ENCODE data around the gene CADPS2. TPM values are rescaled to one million over a fixed set of nuclear protein-coding genes. Genes with fewer than 3 reads are reported as not detected.

CADPS2 gene
- total and polyA plus RNA-seq, 2 of the 4 experiments (the other 2 are of a cell fraction) = 0.10 to 0.54 TPM

DNA sequence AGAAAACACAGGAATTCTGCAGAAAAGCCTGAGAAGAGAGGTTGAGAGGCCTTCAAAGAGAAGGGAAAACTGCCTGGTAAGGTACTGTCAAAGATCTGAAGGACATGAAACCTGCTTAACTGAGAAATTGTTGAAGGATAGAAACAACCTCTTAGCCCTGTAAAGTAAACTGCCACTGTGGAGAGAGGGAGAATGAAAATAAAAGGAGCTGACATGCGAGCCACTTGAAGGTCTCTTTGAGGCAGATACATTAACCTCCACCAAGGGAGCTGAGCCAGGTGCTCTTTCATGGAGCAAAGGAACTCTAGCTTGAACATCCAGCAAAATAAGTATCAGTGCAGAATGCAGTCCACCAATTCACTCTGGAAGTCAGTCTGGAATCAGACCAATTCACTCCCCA is 472.9 kb downstream of the CADPS2 start:
- Histone ChIP-seq H2BK20ac (ENCODE audit: low read depth, low read length) (no peak overlapping the region), H2BK120ac (ENCODE audit: low read depth, low read length) (no peak overlapping the region), H3K14ac (replicated peaks; ENCODE audit: low read depth, low read length) (no peak overlapping the region), H3K36me3 (ENCODE audit: control insufficient read depth, insufficient read depth, low read length) (no peaks in the 10 kb centered on the region), H4K5ac (ENCODE audit: low read depth, low read length) (no peak overlapping the region), H3K56ac (ENCODE audit: extremely low read depth, insufficient read depth, low read length) (no peak overlapping the region), H3K4ac (ENCODE audit: low read depth, low read length) (no peak overlapping the region), H3K9ac (ENCODE audit: low read depth, low read length) (no peak overlapping the region), H2BK5ac (ENCODE audit: low read depth, low read length, poor library complexity, severe bottlenecking) (no peak overlapping the region), H3K18ac (ENCODE audit: low read depth, low read length) (no peak overlapping the region), H3K9me3 (ENCODE audit: control insufficient read depth, insufficient read depth, low read length) (no peaks in the 10 kb centered on the region), H3K4me1 (ENCODE audit: control insufficient read depth, insufficient read depth, low read length) (no peaks in the 10 kb centered on the region), H2AK9ac (replicated peaks; ENCODE audit: low read depth, low read length, poor library complexity) (no peak overlapping the region), H4K8ac (ENCODE audit: low read depth in 2 of 2, low read length in 2 of 2) (no peak overlapping the region), H3K27me3 (ENCODE audit: control insufficient read depth, insufficient read depth, low read length) (no peaks in the 10 kb centered on the region), H2AFZ (replicated peaks; ENCODE audit: low read length, poor library complexity) (no peak overlapping the region), H3K4me2 (ENCODE audit: low read depth, low read length) (no peak overlapping the region), H4K20me1 (ENCODE audit: insufficient read depth, low read length) (no peaks in the 10 kb centered on the region), H3K23ac (ENCODE audit: low read depth, low read length) (no peak overlapping the region), H2BK15ac (ENCODE audit: low read depth, low read length) (no peak overlapping the region), H3K4me3 (ENCODE audit: insufficient read depth, low read depth, low read length) (no peak overlapping the region), H4K91ac (ENCODE audit: insufficient read depth, low read depth, low read length) (no peak overlapping the region), H3K9me1 (ENCODE audit: insufficient read depth, low read length) (no peaks in the 10 kb centered on the region), H3K79me1 (ENCODE audit: low read depth in 1 of 2, low read length in 2 of 2) (no peaks in the 10 kb centered on the region), H3K27ac (ENCODE audit: insufficient read depth, low read length) (no peak overlapping the region), H2AK5ac (ENCODE audit: low read depth, low read length) (no peak overlapping the region)
- intact Hi-C loops (cut with micrococcal nuclease) = no loop called here
- dilution Hi-C loops (cut with HindIII; ENCODE audit: low sequenced_read_pairs, unreplicated experiment) = no loop called here
- POLR2A ChIA-PET (ENCODE audit: unreplicated experiment) = no interaction called here
- no peak for DNase-seq
- no CpG with 5 or more reads among the region's 1 CpG for WGBS, 2 experiments (ENCODE audit: extremely low coverage in 2 of 2, insufficient read length in 1 of 2)
- ATAC-seq (ENCODE audit: low read depth) = no peak
- no TSS peak for BruUV-seq (replicated peaks)
- in situ Hi-C loops (cut with MboI; ENCODE audit: low sequenced_read_pairs) = no loop called here
- CTCF ChIA-PET = no interaction called here
- TF ChIP-seq NFE2L2 (IDR thresholded peaks at IDR 0.05; ENCODE audit: low read depth, low read length) = no peak
- TF ChIP-seq MAZ (IDR thresholded peaks at IDR 0.05; ENCODE audit: borderline replicate concordance, low read depth, low read length) = no peak
- no peak for TF ChIP-seq MAFK (IDR thresholded peaks at IDR 0.05; ENCODE audit: low read depth, low read length)
- TF ChIP-seq USF2 (IDR thresholded peaks at IDR 0.05; ENCODE audit: low read depth, low read length) = no peak
- no peak for TF ChIP-seq BHLHE40 (IDR thresholded peaks at IDR 0.05; ENCODE audit: low read depth, low read length)
- TF ChIP-seq RAD21 (IDR thresholded peaks at IDR 0.05; ENCODE audit: low read length) = no peak
- no peak for TF ChIP-seq ELK1 (IDR thresholded peaks at IDR 0.05; ENCODE audit: borderline replicate concordance, low read depth, low read length)
- TF ChIP-seq CEBPB (IDR thresholded peaks at IDR 0.05; ENCODE audit: low read depth, low read length) = no peak
- no peak for TF ChIP-seq CHD1 (IDR thresholded peaks at IDR 0.05; ENCODE audit: low read depth, low read length)
- TF ChIP-seq, protein P1, sequence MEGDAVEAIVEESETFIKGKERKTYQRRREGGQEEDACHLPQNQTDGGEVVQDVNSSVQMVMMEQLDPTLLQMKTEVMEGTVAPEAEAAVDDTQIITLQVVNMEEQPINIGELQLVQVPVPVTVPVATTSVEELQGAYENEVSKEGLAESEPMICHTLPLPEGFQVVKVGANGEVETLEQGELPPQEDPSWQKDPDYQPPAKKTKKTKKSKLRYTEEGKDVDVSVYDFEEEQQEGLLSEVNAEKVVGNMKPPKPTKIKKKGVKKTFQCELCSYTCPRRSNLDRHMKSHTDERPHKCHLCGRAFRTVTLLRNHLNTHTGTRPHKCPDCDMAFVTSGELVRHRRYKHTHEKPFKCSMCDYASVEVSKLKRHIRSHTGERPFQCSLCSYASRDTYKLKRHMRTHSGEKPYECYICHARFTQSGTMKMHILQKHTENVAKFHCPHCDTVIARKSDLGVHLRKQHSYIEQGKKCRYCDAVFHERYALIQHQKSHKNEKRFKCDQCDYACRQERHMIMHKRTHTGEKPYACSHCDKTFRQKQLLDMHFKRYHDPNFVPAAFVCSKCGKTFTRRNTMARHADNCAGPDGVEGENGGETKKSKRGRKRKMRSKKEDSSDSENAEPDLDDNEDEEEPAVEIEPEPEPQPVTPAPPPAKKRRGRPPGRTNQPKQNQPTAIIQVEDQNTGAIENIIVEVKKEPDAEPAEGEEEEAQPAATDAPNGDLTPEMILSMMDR (conservative IDR thresholded peaks at IDR 0.05; ENCODE audit: low read depth, low read length) = no peak
- no peak for TF ChIP-seq FOS (IDR thresholded peaks at IDR 0.05; ENCODE audit: low read depth, low read length)
- no peak for TF ChIP-seq RFX5 (IDR thresholded peaks at IDR 0.05; ENCODE audit: low read depth, low read length)
- no peak for TF ChIP-seq POLR2A (IDR thresholded peaks at IDR 0.05; ENCODE audit: low read depth, low read length)
- TF ChIP-seq MXI1 (IDR thresholded peaks at IDR 0.05; ENCODE audit: borderline replicate concordance, low read depth, low read length) = no peak
- TF ChIP-seq SMC3 (IDR thresholded peaks at IDR 0.05; ENCODE audit: low read depth, low read length) = no peak
- TF ChIP-seq RCOR1 (IDR thresholded peaks at IDR 0.05; ENCODE audit: insufficient replicate concordance, low read length) = no peak
